ACC112 (cell line): ENCODE results near the gene MEGF8.
A peak's percentile ranks its signal among the peaks of the same experiment; 100 is the strongest.

Source experiments
- H2AFZ ChIP-seq: fragments of 200-600 bp; sonication (generic); one replicate; pipeline ENCODE4 v1.6.0; 2017; ENCODE audit warnings: antibody characterized with exemption, low read length; ENCODE audit not compliant: unreplicated experiment
- H3K27ac ChIP-seq: fragments of 200-600 bp; sonication (generic); 2 replicates; pipeline ENCODE4 v1.5.1; 2014; ENCODE audit warnings: low read depth, mild to moderate bottlenecking, antibody characterized with exemption, low read length, moderate library complexity
- H3K27me3 ChIP-seq: fragments of 200-600 bp; sonication (generic); 2 replicates; pipeline ENCODE4 v1.6.1; 2014; ENCODE audit warnings: mild to moderate bottlenecking, antibody characterized with exemption, low read length, moderate library complexity, mixed read lengths; ENCODE audit not compliant: insufficient read depth
- H3K36me3 ChIP-seq: fragments of 200-600 bp; sonication (generic); 2 replicates; pipeline ENCODE4 v1.6.1; 2016; ENCODE audit warnings: mild to moderate bottlenecking, antibody characterized with exemption, low read length, moderate library complexity, mixed read lengths; ENCODE audit not compliant: insufficient read depth
- H3K4me1 ChIP-seq: fragments of 200-600 bp; sonication (generic); one replicate; pipeline ENCODE4 v1.6.1; 2016; ENCODE audit warnings: low read length, mixed read lengths; ENCODE audit not compliant: insufficient read depth, unreplicated experiment, control insufficient read depth
- H3K4me3 ChIP-seq: fragments of 200-600 bp; sonication (generic); 2 replicates; pipeline ENCODE4 v1.5.1; 2014; ENCODE audit warnings: mild to moderate bottlenecking, low read depth, low read length
- H3K79me2 ChIP-seq: fragments of 200-600 bp; sonication (generic); one replicate; pipeline ENCODE4 v1.6.0; 2016; ENCODE audit warnings: low read length; ENCODE audit not compliant: control insufficient read depth, unreplicated experiment, insufficient read depth

The MEGF8 gene

DNA sequence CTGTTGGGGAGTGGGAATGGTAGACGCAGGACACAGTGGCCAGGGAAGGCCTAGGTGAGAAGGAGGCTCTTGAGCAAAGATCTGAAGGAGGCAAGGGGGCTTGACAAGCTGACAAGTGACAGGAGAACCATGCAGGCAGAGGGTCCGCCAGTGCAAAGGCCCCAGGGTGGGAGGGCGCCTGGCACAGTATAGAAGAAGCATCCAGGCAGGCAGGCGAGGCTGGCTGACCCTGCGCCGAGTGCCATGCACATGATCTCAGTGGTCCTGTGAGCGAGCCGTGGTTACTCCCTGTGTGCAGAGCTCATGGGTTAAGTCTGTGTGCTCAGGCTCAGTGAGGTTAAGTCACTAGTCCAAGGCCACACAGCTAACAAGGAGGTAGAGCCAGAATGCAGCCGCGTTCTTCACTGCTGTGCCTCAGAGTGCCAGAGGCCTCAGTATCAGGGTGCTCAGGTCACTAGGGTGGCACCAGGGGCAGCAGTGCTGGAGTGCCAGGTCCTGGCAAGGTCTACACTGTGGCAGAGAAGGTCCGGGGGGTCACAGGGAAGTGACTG lies 49.5 kb downstream of the MEGF8 start:
- Histone ChIP-seq H2AFZ (no peak overlapping the region), H3K27ac (no peak overlapping the region), H3K27me3 (no peaks in the 10 kb centered on the region), H3K4me3 (no peak overlapping the region), H3K79me2 (no peaks in the 10 kb centered on the region), H3K4me1 (no peaks in the 10 kb centered on the region), H3K36me3 (no peaks in the 10 kb centered on the region)

DNA sequence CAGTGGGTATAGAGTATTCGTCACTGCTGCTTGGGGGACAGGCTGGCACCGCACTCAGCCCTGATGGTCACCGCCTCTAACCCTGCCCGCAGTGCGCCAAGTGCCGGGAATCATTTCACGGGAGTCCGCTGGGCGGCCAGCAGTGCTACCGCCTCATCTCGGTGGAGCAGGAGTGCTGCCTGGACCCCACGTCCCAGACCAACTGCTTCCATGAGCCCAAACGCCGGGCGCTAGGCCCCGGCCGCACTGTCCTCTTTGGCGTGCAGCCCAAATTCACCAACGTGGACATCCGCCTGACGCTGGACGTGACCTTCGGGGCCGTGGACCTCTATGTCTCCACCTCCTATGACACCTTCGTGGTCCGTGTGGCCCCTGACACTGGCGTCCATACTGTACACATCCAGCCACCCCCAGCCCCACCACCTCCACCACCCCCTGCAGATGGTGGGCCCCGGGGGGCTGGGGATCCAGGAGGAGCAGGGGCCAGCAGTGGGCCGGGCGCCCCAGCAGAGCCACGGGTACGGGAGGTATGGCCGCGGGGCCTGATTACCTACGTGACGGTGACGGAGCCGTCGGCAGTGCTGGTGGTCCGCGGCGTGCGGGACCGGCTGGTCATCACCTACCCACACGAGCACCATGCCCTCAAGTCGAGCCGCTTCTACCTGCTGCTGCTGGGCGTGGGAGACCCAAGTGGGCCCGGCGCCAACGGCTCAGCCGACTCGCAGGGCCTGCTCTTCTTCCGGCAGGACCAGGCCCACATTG lies 50.2 kb downstream of the MEGF8 start:
- Histone ChIP-seq H3K4me3 (no peak overlapping the region), H2AFZ (no peak overlapping the region), H3K27me3 (0 out of 2 replicates have a peak, but pooled peaks cover 1% of the 10 kb centered on the region), H3K4me1 (no peaks in the 10 kb centered on the region), H3K27ac (no peak overlapping the region), H3K79me2 (no peaks in the 10 kb centered on the region), H3K36me3 (no peaks in the 10 kb centered on the region)

- Histone ChIP-seq H3K36me3 (no peaks in the 10 kb centered on the region), H3K27ac (no peak overlapping the region), H3K4me1 (no peaks in the 10 kb centered on the region), H3K79me2 (no peaks in the 10 kb centered on the region), H3K4me3 (no peak overlapping the region), H2AFZ (no peak overlapping the region), H3K27me3 (0 out of 2 replicates have a peak, but pooled peaks cover 5% of the 10 kb centered on the region)
Observed at GRCh38 chr19:42376177-42376555, 50.7 kb downstream of the MEGF8 start.

DNA sequence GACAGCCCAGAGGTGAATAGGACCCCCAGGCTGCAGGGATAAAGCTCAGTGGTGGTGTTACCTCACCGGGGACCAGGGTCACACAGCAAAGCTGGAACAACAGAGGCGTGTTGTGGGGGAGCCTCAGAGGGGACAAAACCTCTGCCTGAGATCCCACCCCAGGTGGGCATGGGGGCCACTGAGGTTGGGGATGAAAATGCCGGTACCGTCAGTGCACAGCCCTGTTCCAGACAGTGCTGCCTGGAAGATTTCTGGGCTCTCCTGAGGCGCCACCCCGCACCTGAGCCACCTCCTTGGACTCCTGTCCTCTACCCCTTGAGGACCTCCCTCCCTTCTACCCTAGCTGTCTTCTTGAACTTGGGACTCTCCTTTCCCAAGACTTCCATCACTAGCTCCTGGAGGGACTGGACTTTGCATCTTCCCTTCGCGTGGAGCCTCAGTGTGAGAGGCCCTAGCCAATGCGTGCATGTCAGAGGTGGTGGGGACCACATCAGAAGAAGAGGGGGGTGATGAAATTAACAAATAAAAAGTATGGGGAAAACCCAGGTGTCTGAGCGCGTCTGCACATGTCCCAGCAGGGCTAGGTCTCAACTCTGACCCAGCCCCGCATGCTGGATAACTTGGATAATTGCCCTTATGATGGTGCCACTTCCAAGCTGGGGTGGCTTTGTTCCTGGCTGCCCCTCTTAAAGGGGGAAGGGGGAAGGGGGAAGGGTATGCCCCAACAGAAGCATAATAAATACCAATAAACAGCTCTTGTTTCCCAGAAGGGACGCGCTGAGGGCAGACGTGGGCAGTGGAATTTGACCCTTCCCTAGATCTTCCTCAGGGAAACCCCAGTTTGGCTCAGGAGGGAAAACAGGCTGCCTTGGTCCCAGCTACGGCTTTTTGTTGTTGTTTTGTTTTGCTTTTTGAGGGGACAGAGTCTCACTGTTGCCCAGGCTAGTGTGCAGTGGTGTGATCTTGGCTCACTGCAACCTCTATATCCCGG lies 53.1 kb downstream of the MEGF8 start:
- H3K79me2 ChIP-seq, result no peaks in the 10 kb centered on the region
- 0 out of 2 replicates have a peak, but pooled peaks cover 5% of the 10 kb centered on the region for H3K27me3 ChIP-seq
- no peak overlapping the region for H3K27ac ChIP-seq
- no peaks in the 10 kb centered on the region for H3K4me1 ChIP-seq
- no peak overlapping the region for H3K4me3 ChIP-seq
- no peaks in the 10 kb centered on the region for H3K36me3 ChIP-seq
- no peak overlapping the region for H2AFZ ChIP-seq

- Histone ChIP-seq H2AFZ (no peak overlapping the region), H3K36me3 (no peaks in the 10 kb centered on the region), H3K27me3 (0 out of 2 replicates have a peak, but pooled peaks cover 5% of the 10 kb centered on the region), H3K4me1 (no peaks in the 10 kb centered on the region), H3K4me3 (no peak overlapping the region), H3K79me2 (no peaks in the 10 kb centered on the region), H3K27ac (no peak overlapping the region)
Observed at GRCh38 chr19:42380155-42380554, 54.7 kb downstream of the MEGF8 start.

GRCh38 chr19:42386974-42387707 lies 61.7 kb downstream of the MEGF8 start:
- Histone ChIP-seq H3K4me1 (no peaks in the 10 kb centered on the region), H2AFZ (peak overlapping the region; percentile 25), H3K4me3 (peak overlapping the region; percentile 63), H3K36me3 (no peaks in the 10 kb centered on the region), H3K27me3 (peaks cover 8% of the 10 kb centered on the region), H3K27ac (no peak overlapping the region), H3K79me2 (no peaks in the 10 kb centered on the region)

GRCh38 chr19:42388851-42389489 lies 63.5 kb downstream of the MEGF8 start:
- Histone ChIP-seq H2AFZ (no peak overlapping the region), H3K4me3 (no peak overlapping the region)

DNA sequence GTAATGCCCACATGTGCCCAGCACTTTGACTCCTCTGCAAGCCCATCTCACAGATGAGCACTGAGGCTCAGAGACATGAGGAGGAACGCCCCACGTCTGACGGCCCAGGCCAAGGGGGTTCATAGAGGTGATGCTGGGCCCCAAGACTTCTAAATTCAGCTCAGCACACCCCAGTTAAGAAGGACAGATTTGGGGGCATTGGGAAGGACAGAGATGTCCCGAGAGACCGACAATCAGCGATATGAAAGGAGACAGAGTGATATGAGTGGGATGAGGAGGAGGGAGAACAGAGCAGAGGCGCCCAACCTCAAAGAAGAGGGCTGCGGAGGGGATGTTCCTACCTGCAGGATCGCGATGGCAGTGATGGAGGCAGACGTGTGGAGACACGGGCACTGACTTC lies 64.5 kb downstream of the MEGF8 start, which contains the start of gene CNFN:
TSS of gene CNFN (minus strand) at position 399 of the 400 bp plus-strand sequence. CDS start 1,260 bp downstream, outside the sequence.
- Histone ChIP-seq H3K79me2 (no peaks in the 10 kb centered on the region), H2AFZ (no peak within 1 kb of the TSS), H3K4me1 (no peaks in the 10 kb centered on the region), H3K27me3 (peaks cover 8% of the 10 kb centered on the region), H3K4me3 (no peak within 1 kb of the TSS), H3K27ac (no peak within 1 kb of the TSS), H3K36me3 (no peaks in the 10 kb centered on the region)

More at GRCh38 chr19:42388851-42389489, 63.5 kb downstream of the MEGF8 start:
- Histone ChIP-seq H3K27me3 (peaks cover 8% of the 10 kb centered on the region), H3K27ac (no peak overlapping the region), H3K79me2 (no peaks in the 10 kb centered on the region), H3K4me1 (no peaks in the 10 kb centered on the region), H3K36me3 (no peaks in the 10 kb centered on the region)

GRCh38 chr19:42392165-42392564 lies 66.7 kb downstream of the MEGF8 start:
- no peaks in the 10 kb centered on the region for H3K79me2 ChIP-seq

More at GRCh38 chr19:42392165-42392564, 66.7 kb downstream of the MEGF8 start:
- Histone ChIP-seq H3K4me3 (no peak overlapping the region), H3K27me3 (peaks cover 8% of the 10 kb centered on the region), H3K27ac (no peak overlapping the region), H2AFZ (no peak overlapping the region), H3K36me3 (no peaks in the 10 kb centered on the region), H3K4me1 (peaks cover 3% of the 10 kb centered on the region)
